HG02852 (cell line): ENCODE measurements around the gene GPR141.

Source experiments
- ATAC-seq: cut with Tn5 transposase; IDR thresholded peaks from one replicate; pipeline ENCODE4 v1.9.1; 2021; ENCODE audit warnings: mild to moderate bottlenecking, moderate library complexity; ENCODE audit not compliant: unreplicated experiment

Gene GPR141

GRCh38 chr7:37683246-37684120, at the start of gene GPR141:
GPR141 (plus strand) TSS chr7:37683766; CDS start chr7:37740394, 56,628 bp downstream.
- ATAC-seq: peak; percentile 93

GRCh38 chr7:37635346-37635745, 48.2 kb upstream of the GPR141 start:
- no peak for ATAC-seq

- ATAC-seq: no peak
Observed at GRCh38 chr7:37642028-37642540, 41.5 kb upstream of the GPR141 start.

- ATAC-seq: no peak
Observed at GRCh38 chr7:37643876-37644275, 39.7 kb upstream of the GPR141 start.

- no peak for ATAC-seq
Observed at GRCh38 chr7:37645282-37646050, 38.1 kb upstream of the GPR141 start.

GRCh38 chr7:37656913-37657530, 26.5 kb upstream of the GPR141 start:
- peak; percentile 79 for ATAC-seq

- no peak for ATAC-seq
Observed at GRCh38 chr7:37657816-37658215, 25.8 kb upstream of the GPR141 start.

GRCh38 chr7:37659971-37660565, 23.5 kb upstream of the GPR141 start:
- no peak for ATAC-seq

- no peak for ATAC-seq
Observed at GRCh38 chr7:37660614-37661013, 23.0 kb upstream of the GPR141 start.

- ATAC-seq: no peak
Observed at GRCh38 chr7:37663693-37664092, 19.9 kb upstream of the GPR141 start.

- ATAC-seq: no peak
Observed at GRCh38 chr7:37665352-37666022, 18.1 kb upstream of the GPR141 start.

- ATAC-seq: no peak
Observed at GRCh38 chr7:37666026-37666799, 17.4 kb upstream of the GPR141 start.

GRCh38 chr7:37669818-37670217, 13.7 kb upstream of the GPR141 start:
- no peak for ATAC-seq

GRCh38 chr7:37670436-37670835, 13.1 kb upstream of the GPR141 start:
- ATAC-seq: no peak

GRCh38 chr7:37671876-37672275, 11.7 kb upstream of the GPR141 start:
- no peak for ATAC-seq

GRCh38 chr7:37672926-37673325, 10.6 kb upstream of the GPR141 start:
- ATAC-seq: no peak

- no peak for ATAC-seq
Observed at GRCh38 chr7:37673523-37673922, 10.0 kb upstream of the GPR141 start.

- ATAC-seq: no peak
Observed at GRCh38 chr7:37674531-37674930, 9.0 kb upstream of the GPR141 start.

- ATAC-seq: no peak
Observed at GRCh38 chr7:37675749-37676148, 7.8 kb upstream of the GPR141 start.

- ATAC-seq: no peak
Observed at GRCh38 chr7:37684927-37685326, 1.4 kb downstream of the GPR141 start.
